ENCODE measurements around the gene FHOD1. TPM values are rescaled to one million over a fixed set of nuclear protein-coding genes. Genes with fewer than 3 reads are reported as not detected.

Gene FHOD1
- total and polyA plus RNA-seq, 2 of the 4 experiments (the other 2 are of a cell fraction), result 13.8 to 64.0 TPM

DNA sequence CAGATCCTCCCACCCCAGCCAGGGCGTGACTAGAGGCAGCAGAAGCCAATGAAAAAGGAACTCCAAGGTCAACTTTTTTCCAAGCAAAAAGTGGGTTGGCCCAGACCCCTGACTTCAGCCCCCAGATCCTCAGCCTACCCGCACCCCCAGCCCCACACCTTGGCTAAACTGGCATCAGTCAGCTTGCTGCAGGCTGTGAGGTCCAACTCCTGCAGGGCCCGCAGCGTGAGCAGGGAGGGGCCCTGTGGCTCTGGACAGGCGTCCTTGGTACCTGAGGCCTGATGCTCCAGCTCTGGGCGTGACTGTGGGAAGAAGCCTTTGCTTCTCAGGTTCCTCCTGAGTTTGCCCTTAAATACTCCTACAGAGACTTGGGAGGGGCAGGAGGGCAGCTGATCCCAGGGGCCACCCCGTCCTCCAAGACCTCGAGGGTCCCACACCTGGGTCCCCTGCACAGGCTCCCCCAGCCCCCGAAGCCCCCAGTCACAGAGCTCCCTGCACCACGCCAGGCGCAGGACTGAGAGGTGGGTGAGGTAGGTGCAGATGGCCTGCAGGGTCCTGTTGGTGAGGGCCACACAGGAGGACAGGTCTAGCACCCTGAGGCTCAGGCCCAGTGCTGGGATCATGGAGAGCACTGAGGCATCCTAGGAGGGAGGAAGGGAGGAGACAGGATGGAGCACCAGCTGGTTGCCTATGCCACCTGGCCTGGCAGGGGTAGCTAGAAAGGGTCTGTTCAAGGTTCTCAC is 39.0 kb downstream of the FHOD1 start:
- Histone ChIP-seq H2AFZ (replicated peaks; ENCODE audit: low read length, poor library complexity) (peak overlapping the region; percentile 8), H3K79me1 (ENCODE audit: low read depth in 1 of 2, low read length in 2 of 2) (peaks cover 0 to 9% of the 10 kb centered on the region in 2 experiments; a peak in 1 of 4 replicates), H3K23ac (ENCODE audit: low read depth, low read length) (no peak overlapping the region), H3K27ac (ENCODE audit: insufficient read depth, low read length) (no peak overlapping the region), H3K56ac (ENCODE audit: extremely low read depth, insufficient read depth, low read length) (no peak overlapping the region), H3K4me3 (ENCODE audit: insufficient read depth, low read depth, low read length) (no peak overlapping the region), H3K4ac (ENCODE audit: low read depth, low read length) (peak overlapping the region; percentile 2; the same call in 1 of the 2 replicates), H3K14ac (replicated peaks; ENCODE audit: low read depth, low read length) (peak overlapping the region; percentile 53), H3K18ac (ENCODE audit: low read depth, low read length) (no peak overlapping the region), H2BK20ac (ENCODE audit: low read depth, low read length) (no peak overlapping the region), H2BK120ac (ENCODE audit: low read depth, low read length) (no peak overlapping the region), H3K9ac (ENCODE audit: low read depth, low read length) (no peak overlapping the region), H4K5ac (ENCODE audit: low read depth, low read length) (no peak overlapping the region), H3K4me1 (ENCODE audit: control insufficient read depth, insufficient read depth, low read length) (peaks cover 8% of the 10 kb centered on the region), H2BK15ac (ENCODE audit: low read depth, low read length) (no peak overlapping the region), H2AK9ac (replicated peaks; ENCODE audit: low read depth, low read length, poor library complexity) (peak overlapping the region; percentile 70), H2AK5ac (ENCODE audit: low read depth, low read length) (peak overlapping the region; percentile 3; the same call in 1 of the 2 replicates), H4K20me1 (ENCODE audit: insufficient read depth, low read length) (0 out of 2 replicates have a peak, but pooled peaks cover 6% of the 10 kb centered on the region), H3K36me3 (ENCODE audit: control insufficient read depth, insufficient read depth, low read length) (peaks cover 9% of the 10 kb centered on the region), H3K9me1 (ENCODE audit: insufficient read depth, low read length) (peaks cover 20% of the 10 kb centered on the region), H2BK5ac (ENCODE audit: low read depth, low read length, poor library complexity, severe bottlenecking) (no peak overlapping the region), H3K4me2 (ENCODE audit: low read depth, low read length) (no peak overlapping the region), H3K27me3 (ENCODE audit: control insufficient read depth, insufficient read depth, low read length) (no peaks in the 10 kb centered on the region), H4K8ac (ENCODE audit: low read depth in 2 of 2, low read length in 2 of 2) (no peak overlapping the region), H3K9me3 (ENCODE audit: control insufficient read depth, insufficient read depth, low read length) (no peaks in the 10 kb centered on the region), H4K91ac (ENCODE audit: insufficient read depth, low read depth, low read length) (no peak overlapping the region)
- no peak for ATAC-seq (ENCODE audit: low read depth)
- DNase-seq, result no peak
- no CpG with 5 or more reads among the region's 11 CpGs for WGBS, 2 experiments (ENCODE audit: extremely low coverage in 2 of 2, insufficient read length in 1 of 2)
- intact Hi-C loops (cut with micrococcal nuclease), result no loop called here
- ChIA-PET CTCF (no interaction called here), POLR2A (ENCODE audit: unreplicated experiment) (no interaction called here)
- BruUV-seq (replicated peaks), result no TSS peak
- dilution Hi-C loops (cut with HindIII; ENCODE audit: low sequenced_read_pairs, unreplicated experiment), result no loop called here
- in situ Hi-C loops (cut with MboI; ENCODE audit: low sequenced_read_pairs), result no loop called here
- TF ChIP-seq MXI1 (IDR thresholded peaks at IDR 0.05; ENCODE audit: borderline replicate concordance, low read depth, low read length), result no peak
- TF ChIP-seq RFX5 (IDR thresholded peaks at IDR 0.05; ENCODE audit: low read depth, low read length), result no peak
- no peak for TF ChIP-seq CEBPB (IDR thresholded peaks at IDR 0.05; ENCODE audit: low read depth, low read length)
- TF ChIP-seq BHLHE40 (IDR thresholded peaks at IDR 0.05; ENCODE audit: low read depth, low read length), result no peak
- no peak for TF ChIP-seq CHD1 (IDR thresholded peaks at IDR 0.05; ENCODE audit: low read depth, low read length)
- TF ChIP-seq, protein P1, sequence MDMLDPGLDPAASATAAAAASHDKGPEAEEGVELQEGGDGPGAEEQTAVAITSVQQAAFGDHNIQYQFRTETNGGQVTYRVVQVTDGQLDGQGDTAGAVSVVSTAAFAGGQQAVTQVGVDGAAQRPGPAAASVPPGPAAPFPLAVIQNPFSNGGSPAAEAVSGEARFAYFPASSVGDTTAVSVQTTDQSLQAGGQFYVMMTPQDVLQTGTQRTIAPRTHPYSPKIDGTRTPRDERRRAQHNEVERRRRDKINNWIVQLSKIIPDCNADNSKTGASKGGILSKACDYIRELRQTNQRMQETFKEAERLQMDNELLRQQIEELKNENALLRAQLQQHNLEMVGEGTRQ (IDR thresholded peaks at IDR 0.05; ENCODE audit: low read depth, low read length), result no peak
- TF ChIP-seq RCOR1 (IDR thresholded peaks at IDR 0.05; ENCODE audit: insufficient replicate concordance, low read length), result no peak
- TF ChIP-seq FOS (IDR thresholded peaks at IDR 0.05; ENCODE audit: low read depth, low read length), result no peak
- no peak for TF ChIP-seq SMC3 (IDR thresholded peaks at IDR 0.05; ENCODE audit: low read depth, low read length)
- TF ChIP-seq MAFK (IDR thresholded peaks at IDR 0.05; ENCODE audit: low read depth, low read length), result no peak
- TF ChIP-seq RAD21 (IDR thresholded peaks at IDR 0.05; ENCODE audit: low read length), result no peak
- TF ChIP-seq, protein P2, sequence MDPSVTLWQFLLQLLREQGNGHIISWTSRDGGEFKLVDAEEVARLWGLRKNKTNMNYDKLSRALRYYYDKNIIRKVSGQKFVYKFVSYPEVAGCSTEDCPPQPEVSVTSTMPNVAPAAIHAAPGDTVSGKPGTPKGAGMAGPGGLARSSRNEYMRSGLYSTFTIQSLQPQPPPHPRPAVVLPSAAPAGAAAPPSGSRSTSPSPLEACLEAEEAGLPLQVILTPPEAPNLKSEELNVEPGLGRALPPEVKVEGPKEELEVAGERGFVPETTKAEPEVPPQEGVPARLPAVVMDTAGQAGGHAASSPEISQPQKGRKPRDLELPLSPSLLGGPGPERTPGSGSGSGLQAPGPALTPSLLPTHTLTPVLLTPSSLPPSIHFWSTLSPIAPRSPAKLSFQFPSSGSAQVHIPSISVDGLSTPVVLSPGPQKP (IDR thresholded peaks at IDR 0.05; ENCODE audit: borderline replicate concordance, low read depth, low read length), result no peak
- TF ChIP-seq, protein P3, sequence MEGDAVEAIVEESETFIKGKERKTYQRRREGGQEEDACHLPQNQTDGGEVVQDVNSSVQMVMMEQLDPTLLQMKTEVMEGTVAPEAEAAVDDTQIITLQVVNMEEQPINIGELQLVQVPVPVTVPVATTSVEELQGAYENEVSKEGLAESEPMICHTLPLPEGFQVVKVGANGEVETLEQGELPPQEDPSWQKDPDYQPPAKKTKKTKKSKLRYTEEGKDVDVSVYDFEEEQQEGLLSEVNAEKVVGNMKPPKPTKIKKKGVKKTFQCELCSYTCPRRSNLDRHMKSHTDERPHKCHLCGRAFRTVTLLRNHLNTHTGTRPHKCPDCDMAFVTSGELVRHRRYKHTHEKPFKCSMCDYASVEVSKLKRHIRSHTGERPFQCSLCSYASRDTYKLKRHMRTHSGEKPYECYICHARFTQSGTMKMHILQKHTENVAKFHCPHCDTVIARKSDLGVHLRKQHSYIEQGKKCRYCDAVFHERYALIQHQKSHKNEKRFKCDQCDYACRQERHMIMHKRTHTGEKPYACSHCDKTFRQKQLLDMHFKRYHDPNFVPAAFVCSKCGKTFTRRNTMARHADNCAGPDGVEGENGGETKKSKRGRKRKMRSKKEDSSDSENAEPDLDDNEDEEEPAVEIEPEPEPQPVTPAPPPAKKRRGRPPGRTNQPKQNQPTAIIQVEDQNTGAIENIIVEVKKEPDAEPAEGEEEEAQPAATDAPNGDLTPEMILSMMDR (conservative IDR thresholded peaks at IDR 0.05; ENCODE audit: low read depth, low read length), result no peak
- TF ChIP-seq MAZ (IDR thresholded peaks at IDR 0.05; ENCODE audit: borderline replicate concordance, low read depth, low read length), result no peak
- no peak for TF ChIP-seq NFE2L2 (IDR thresholded peaks at IDR 0.05; ENCODE audit: low read depth, low read length)
- no peak for TF ChIP-seq POLR2A (IDR thresholded peaks at IDR 0.05; ENCODE audit: low read depth, low read length)
